Omental fat pad (tissue), 4 donors: Measurements from ENCODE around the gene MCM9. TPM values are rescaled to one million over a fixed set of nuclear protein-coding genes. Genes with fewer than 3 reads are reported as not detected.

Experiments used
- ATAC-seq: fragments of 150-250 bp; one replicate; pipeline ENCODE4 v1.9.1; 2016; ENCODE audit warnings: mild to moderate bottlenecking, moderate library complexity; ENCODE audit not compliant: low FRiP score
- DNase-seq: peaks from one replicate; pipeline ENCODE4 v3.0.0-alpha.2; 2019; ENCODE audit warnings: low spot score
- CTCF ChIP-seq, 3 donors: fragments of 450-650 bp; IDR thresholded peaks; one replicate each; pipeline ENCODE4 v1.5.1; 2016 to 2017; ENCODE audit warnings: antibody characterized with exemption in 3 of 3, mild to moderate bottlenecking in 3 of 3, moderate library complexity in 2 of 3
- total RNA-seq, 4 donors: library from RNA; depleted of rRNA; stranded (reverse); fragments of >200 nt; gene quantifications; one replicate each; pipeline ENCODE4 v1.1.0, GENCODE V29; 2016

The MCM9 gene
- total RNA-seq, 4 donors from 2014 or later: 12.2 to 25.9 (median 14.3) TPM

DNA sequence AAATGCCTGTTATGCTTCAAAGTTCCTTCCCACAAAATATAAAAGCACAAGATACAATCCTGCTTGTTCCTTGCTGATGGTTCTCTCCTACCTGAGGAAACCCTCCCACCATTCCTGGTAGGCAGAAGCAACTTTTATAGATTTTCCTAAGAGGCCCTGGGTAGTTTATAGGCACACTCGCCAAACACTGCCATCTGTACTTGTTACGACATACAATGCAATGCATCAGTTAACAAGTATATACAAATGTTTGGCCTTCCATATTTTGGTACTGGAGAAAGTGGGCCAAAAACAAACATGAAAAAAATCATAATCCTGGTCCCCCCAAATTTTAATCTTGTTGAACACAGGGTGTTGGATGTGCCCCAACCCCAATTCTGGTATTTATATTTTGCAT, 16.6 kb downstream of the MCM9 start:
- TF ChIP-seq CTCF (IDR thresholded peaks at IDR 0.05): no peak
- ATAC-seq: no peak
- no peak for DNase-seq

DNA sequence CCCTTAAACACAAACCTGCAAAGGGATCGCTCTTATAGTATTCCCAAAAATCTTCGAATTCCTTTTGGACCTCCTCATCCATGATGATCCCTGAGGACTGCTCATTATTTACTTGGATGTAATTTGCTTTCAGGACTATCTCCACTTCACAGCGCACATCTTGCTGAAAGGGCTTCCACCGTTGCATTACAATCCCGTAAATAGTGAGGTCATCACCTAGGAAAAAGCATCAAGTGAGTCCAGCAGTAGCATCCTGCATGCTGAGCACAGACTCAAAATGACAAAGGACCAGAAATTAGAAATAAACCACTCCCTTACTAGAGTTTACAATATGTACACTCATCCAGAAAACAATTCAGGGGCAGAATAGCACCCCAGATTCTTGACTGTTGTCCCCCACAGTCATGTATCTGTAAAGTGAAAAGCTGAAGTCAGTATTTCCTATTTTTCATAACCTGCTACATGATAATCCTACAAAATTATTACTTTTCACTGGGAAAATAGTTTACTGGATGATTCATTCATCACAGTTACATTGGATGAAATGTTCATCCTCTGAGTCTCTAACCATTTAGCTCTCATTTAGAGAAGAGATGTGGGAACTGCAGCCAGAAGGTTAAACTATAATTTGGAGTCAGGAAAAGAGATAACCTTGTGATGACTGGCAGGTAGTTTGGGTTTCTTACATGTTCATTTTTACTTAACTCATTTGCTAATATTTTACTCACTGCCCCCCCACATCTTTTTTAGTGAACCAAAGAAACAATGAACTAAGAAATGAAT, 17.2 kb downstream of the MCM9 start:
- no peak for ATAC-seq
- no peak for TF ChIP-seq CTCF (IDR thresholded peaks at IDR 0.05)
- DNase-seq: no peak

GRCh38 chr6:118914598-118914997, 20.4 kb downstream of the MCM9 start:
- no peak for ATAC-seq
- no peak for TF ChIP-seq CTCF (IDR thresholded peaks at IDR 0.05)
- no peak for DNase-seq

- no peak for TF ChIP-seq CTCF (IDR thresholded peaks at IDR 0.05)
- no peak for ATAC-seq
- DNase-seq: no peak
These were observed 21.8 kb downstream of the MCM9 start for GRCh38 chr6:118913161-118913560.

DNA sequence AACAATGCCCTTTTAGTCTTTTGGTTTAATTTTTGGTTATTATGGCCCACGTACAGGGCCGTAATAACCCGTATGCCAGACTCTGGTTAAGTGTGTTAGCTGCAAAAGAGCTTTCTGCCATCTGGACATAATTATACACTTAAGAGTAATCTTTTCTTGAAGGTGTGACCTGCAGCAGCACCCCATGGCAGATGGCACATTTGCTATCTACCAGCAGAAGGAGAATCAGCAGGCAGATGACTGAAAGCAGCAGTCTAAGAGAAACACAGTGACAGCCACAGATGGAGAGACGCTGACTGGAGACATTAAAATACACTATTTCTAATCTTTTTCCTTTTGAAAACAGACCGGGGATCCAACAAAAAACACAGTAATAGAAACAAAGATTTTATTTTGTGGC, 22.3 kb downstream of the MCM9 start:
- no peak for TF ChIP-seq CTCF (IDR thresholded peaks at IDR 0.05)
- DNase-seq (no peak), ATAC-seq (no peak)

DNA sequence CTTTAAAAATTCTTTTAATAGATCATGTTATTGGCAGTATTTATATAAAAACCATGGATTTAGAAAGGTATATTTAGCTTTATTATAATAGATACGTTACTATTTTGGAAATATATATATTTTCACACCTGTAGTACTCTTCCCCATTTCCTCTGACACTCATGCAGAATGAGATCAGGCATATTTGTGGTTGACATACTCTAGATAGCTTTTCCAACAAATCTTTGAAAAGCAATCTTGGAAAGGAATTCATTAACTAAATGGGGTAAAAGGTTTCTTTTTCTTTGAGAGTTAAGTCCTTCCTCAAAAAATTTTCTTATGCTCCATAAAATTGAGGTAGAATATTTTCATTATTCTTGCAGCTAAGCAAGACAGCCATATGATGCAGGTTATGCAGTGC, 26.5 kb downstream of the MCM9 start:
- ATAC-seq: no peak

More for the DNA sequence above, 26.5 kb downstream of the MCM9 start:
- no peak for DNase-seq
- no peak for TF ChIP-seq CTCF (IDR thresholded peaks at IDR 0.05)
